G401.6 (cell line): ENCODE measurements around the gene ZSCAN2.
"Not testable (repeated sequence)": the region's sequence is repeated elsewhere in the genome, so short reads cannot be mapped to it uniquely, and the experiment has no call there.

Experiments
- FAIRE-seq: peaks from 2 replicates; lab custom pipeline; 2012; peaks lifted over from hg19 to GRCh38; lab: Jason Lieb, UNC

The ZSCAN2 gene

GRCh38 chr15:84641871-84642270, 41.1 kb downstream of the ZSCAN2 start:
- not testable (repeated sequence) for FAIRE-seq

DNA sequence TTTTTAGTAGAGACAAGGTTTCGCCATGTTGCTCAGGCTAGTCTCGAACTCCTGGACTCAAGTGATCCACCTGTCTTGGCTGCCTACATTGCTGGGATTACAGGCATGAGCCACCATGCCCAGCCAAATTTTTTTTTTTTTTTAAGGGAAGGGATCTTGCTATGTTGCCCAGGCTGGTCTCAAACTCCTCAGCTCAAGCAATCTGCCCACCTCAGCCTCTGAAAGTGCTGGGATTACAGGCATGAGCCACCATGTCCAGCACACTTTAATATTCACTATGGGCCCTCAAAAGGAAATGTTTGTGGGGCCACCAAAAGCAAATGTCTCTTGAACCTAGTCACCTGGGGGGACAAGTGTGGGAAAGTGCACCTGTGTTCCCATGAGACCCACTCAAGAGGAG, 41.8 kb downstream of the ZSCAN2 start:
- not testable (repeated sequence) for FAIRE-seq

DNA sequence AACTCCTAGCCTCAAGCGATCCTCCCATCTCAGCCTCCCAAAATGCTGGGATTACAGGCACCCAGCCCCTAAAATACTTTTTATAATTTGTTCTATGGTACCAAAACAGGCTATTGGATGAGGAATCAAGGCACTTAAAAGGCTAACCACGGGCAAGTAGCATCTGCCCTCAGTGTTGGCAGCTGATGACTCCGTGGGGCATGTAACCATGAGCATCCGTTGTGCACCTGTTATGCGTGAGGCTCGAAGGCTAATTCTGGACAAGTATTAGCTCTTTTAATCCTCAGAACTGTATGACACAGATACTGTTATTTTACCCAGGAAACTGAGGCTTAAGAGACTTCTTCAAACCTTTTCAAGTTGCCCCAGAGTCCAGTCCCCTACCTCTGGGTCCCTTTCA, 43.0 kb downstream of the ZSCAN2 start:
- FAIRE-seq = no peak

- no peak for FAIRE-seq
Measured at GRCh38 chr15:84645496-84645895, 44.7 kb downstream of the ZSCAN2 start.

DNA sequence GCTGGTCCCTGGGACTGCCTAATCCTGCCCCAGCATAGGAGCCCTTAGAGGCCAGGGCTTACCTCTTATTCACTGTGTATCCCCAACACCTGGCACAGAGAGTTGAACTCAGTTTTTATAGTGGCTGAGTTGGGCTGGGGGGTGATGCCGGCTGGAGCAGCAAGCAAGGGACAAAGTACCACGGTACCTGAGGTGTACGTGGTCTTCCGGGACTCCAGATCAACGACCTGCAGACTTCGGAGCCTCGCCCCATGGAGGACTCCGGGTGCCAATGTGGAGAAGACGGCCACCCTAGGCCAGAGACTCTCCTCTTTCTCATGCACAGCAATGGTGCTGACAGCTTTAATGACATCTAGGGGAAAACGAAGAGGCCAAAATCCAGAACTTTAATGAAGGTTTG, 45.2 kb downstream of the ZSCAN2 start:
- no peak for FAIRE-seq

GRCh38 chr15:84647726-84648125, 46.9 kb downstream of the ZSCAN2 start:
- FAIRE-seq = no peak

- no peak for FAIRE-seq
Measured at GRCh38 chr15:84648539-84648938, 47.7 kb downstream of the ZSCAN2 start.

DNA sequence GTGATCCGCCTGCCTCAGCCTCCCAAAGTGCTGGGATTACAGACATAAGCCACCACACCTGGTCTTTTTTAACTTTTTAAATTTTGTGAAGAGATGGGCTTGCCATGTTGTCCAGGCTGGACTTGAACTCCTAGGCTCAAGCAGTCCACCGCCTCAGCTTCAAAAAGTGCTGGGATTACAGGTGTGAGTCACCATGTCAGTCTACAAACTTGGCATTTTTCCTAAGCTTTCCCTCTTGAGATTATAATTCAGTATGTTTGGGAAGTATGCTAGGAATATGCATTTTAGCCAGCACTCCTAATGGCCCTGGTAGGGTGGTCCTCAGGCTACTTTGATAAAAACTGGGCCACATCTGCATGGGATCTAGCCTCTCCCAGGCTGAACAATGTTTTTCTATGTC, 48.9 kb downstream of the ZSCAN2 start:
- no peak for FAIRE-seq

GRCh38 chr15:84653584-84653909, 52.7 kb downstream of the ZSCAN2 start:
- no peak for FAIRE-seq

- peak; percentile 90 for FAIRE-seq
Measured at GRCh38 chr15:84653910-84654688, 53.3 kb downstream of the ZSCAN2 start, which contains the start of gene WDR73. Gene WDR73, minus strand, starts transcription at chr15:84654283. Its CDS starts 9 bp downstream, at chr15:84654274.

- FAIRE-seq = no peak
Measured at GRCh38 chr15:84654689-84655453, 54.1 kb downstream of the ZSCAN2 start.

GRCh38 chr15:84656972-84657371, 56.2 kb downstream of the ZSCAN2 start:
- no peak for FAIRE-seq

GRCh38 chr15:84657748-84658079, 56.9 kb downstream of the ZSCAN2 start:
- FAIRE-seq = no peak

DNA sequence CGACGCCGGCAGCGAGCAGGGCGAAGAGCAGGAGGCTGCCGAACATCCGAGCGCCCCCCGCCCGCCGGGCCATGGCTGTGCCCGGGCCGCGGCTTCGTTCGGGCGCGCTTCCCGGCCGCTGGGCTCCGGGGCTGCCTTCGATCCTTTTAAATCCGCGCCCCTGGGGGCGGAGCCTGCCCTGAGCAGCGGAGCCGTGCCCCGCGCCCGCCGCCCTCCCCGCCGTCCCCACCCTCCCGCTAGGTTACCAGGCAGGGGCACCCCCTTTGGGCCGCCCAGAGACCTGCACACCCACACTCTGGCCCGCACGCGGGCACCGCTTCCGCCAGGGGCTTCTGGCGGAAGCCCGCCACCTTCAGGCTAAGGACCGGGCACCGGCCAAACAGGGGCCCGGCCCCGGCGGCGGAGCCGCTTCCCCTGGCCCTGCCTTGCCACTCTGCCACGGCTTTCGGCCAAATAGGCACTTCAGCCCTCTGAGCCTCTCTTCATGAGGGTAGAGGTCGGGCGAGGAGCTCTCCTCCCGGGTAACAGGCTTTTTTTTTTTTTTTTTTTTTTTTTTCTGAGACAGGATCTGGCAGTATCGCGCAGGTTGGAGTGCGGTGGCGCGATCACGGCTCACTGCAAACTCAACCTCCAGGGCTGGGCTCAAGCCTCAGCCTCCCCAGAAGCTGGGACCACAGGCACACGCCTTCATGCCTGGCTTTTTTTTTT, 57.4 kb downstream of the ZSCAN2 start, which contains the start of gene NMB:
Gene NMB (minus strand): TSS at position 120 of the 708 bp plus-strand sequence. CDS start 47 bp downstream, at position 73.
- FAIRE-seq = no peak

DNA sequence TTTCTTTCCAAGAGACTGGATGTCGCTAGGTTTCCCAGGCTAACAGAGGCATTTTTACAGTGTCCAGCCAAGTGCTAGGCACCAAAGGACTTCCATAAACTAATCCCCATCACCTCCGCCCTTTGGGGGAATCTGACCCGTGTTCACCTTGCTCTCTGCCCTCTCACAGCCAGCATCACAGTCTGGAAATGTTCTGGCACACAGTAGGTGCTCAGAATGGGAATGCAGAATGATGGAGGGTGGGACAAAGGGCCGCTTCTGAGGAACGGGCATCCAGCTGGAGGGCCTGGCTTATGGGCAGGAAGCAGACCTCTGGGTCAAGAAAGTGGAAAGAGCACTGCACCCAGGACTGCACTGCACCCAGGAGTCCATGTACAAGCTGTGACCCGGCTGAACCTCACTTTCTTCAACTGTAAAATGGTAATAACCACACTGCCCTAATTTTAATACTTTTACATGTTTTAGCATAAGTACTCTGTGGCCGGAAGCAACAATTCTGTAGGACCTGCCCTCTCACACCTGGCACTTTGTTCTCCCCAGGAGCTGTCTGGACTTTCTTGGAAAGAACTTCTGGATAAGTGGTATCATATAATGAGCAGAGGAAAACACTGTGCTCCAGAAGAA, 58.1 kb downstream of the ZSCAN2 start:
- FAIRE-seq = no peak

DNA sequence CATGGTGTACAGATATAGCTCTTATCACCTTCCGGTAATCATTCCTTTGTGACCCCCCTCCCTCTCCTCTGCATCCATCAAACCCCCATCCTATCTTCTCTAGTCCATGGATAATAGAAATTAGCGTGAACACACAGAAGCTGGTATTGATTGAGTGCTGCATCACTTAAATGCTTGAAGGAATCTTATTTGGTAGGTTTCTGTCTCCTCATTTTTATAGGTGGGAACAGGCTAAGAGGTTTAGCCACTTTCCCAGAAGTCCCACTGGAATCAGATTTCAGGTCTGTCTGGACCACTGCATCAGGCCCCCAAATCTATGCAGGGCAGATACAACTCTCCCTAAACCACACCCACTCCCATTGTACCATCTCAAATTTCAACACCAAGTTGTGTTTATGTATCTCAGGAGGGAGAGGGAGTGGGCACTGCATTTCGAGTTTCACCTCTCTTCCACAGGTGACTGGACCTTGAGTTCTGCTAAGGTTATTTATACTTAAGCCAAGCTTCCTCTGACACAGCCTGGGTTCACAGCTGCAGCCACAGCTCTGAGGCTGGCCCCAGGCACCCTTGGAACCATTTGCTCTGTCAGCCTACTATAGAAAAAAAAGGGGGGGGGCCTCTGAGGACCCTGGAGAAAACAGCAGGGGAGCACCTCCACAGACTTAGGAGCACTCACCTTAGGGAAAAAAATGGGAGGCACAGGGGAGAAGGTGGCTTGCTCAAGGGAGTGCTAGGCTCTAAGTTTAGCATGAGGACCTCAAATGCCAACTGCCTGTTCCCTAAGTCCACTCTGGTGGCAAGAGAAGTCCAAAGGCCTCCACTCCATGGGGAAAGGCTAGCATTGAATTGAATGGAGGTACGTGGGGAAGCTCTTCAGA, 59.3 kb downstream of the ZSCAN2 start:
- no peak for FAIRE-seq

GRCh38 chr15:84661001-84661400, 60.2 kb downstream of the ZSCAN2 start:
- FAIRE-seq = no peak

DNA sequence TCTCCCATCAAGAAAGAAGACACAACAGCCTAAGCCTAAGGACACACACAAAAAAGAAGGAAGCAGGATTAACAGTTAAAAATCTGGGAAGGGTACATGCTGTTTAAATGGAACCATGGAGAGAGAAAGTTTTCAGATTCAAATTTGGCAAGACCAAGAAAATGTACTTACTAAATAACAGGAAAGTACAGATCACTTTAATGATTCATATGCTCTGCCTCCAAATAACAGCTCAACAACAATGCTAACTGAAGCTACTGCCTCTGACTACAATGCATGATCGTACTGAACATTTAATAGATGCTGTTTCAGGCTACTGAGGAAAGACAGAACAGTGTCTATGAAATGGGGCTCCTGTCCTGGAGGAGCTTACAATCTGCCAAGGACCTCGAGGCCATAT, 65.6 kb downstream of the ZSCAN2 start:
- no peak for FAIRE-seq

DNA sequence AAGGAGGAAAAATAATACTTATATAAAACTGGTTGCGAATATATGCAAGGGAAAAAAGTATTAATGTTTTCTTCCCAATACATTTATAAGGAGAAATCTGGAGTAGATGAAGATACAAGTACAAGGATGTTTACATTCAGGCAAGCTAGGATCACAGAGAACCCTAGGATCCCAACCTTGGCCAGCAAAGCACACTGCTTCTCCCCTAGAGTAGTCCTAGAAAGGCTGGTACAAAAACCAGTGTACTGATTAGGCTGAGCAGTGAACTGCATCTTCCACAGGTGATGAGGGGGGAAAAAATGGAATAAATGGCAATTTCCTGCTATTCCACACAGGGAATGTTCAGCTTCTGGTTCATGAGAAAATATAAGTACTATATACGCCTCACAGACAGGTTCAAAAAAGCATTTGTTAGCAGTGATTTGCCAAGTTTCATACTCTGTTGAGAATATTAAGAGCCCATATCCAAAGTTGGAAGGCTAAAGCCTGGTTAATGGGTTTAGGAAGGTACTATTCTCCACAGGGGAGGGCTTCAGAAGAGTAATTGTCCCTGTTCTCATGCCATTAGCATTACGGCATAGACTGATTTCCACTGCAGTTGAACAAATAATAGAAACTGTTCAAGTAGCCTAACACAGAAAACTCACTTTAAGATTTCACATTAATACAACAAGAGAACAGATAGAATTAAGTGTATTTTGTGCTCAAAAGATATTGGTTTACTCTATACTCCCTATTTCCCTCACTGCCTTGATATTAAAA, 67.6 kb downstream of the ZSCAN2 start:
- FAIRE-seq = no peak

DNA sequence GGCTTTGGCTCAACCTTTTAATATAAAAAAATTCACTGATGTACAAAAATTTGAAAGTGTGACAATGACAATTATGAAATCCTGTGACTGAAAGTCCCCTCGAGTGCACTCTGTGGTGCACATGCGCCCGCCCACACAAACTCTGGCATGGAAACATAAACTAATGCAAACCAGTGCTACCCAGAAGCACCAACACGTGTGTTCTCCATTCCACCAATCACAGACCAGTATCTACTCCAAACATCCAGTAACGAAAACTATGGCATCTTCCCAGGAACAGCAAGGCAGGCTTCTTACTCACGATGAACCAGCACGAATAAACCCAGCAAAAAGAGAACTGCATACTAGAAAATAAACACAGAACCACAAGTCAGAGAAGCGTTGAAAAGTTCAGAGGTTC, 68.9 kb downstream of the ZSCAN2 start:
- no peak for FAIRE-seq

DNA sequence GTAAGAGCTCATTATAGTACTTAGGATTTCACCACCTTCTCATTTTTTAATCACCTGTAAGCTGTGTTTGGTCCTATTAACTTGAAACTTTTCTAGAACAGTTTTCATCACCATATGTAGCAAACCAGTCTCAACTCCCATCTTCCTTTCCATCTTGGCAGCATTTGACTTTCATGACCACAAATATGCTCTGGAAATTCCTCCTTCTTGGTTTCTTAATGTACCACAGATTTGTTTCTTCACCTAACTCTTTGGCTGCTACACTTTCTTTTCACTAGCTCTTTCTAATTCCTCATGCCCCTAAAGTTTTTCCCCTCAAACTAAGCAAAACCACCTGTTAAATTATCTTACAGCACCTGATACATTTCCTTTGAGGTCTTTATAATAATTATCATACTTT, 70.4 kb downstream of the ZSCAN2 start:
- no peak for FAIRE-seq
